Loucy (cell line): Measurements from ENCODE around the gene XDH.

Source experiments
- H2AFZ ChIP-seq: fragments of 200-600 bp; sonication (generic); 2 replicates; pipeline ENCODE4 v1.6.0; 2016; ENCODE audit warnings: antibody characterized with exemption, mild to moderate bottlenecking, low read length, moderate library complexity
- H3F3A ChIP-seq: fragments of 200-600 bp; 2 replicates; pipeline ENCODE4 v1.6.0; 2016; ENCODE audit warnings: antibody characterized with exemption, low read depth, mild to moderate bottlenecking
- H3K27me3 ChIP-seq: fragments of 200-600 bp; sonication (generic); 2 replicates; pipeline ENCODE4 v1.6.1; 2014; ENCODE audit warnings: low read length, mild to moderate bottlenecking; ENCODE audit not compliant: insufficient read depth, poor library complexity, severe bottlenecking
- H3K36me3 ChIP-seq: fragments of 200-600 bp; sonication (generic); 2 replicates; pipeline ENCODE4 v1.6.1; 2016; ENCODE audit warnings: low read length; ENCODE audit not compliant: insufficient read depth
- H3K4me1 ChIP-seq: fragments of 200-600 bp; sonication (generic); 2 replicates; pipeline ENCODE4 v1.5.1; 2014; ENCODE audit warnings: low read length, mild to moderate bottlenecking; ENCODE audit not compliant: insufficient read depth, poor library complexity, severe bottlenecking
- H3K4me2 ChIP-seq: fragments of 200-600 bp; sonication (generic); 2 replicates; pipeline ENCODE4 v1.6.0; 2014; ENCODE audit warnings: antibody characterized with exemption, low read length, low read depth, mild to moderate bottlenecking; ENCODE audit not compliant: poor library complexity, severe bottlenecking
- H3K4me3 ChIP-seq: fragments of 200-600 bp; sonication (generic); 2 replicates; pipeline ENCODE4 v1.5.1; 2014; ENCODE audit warnings: low read length, mild to moderate bottlenecking, mixed read lengths; ENCODE audit not compliant: poor library complexity, severe bottlenecking
- H3K79me2 ChIP-seq: fragments of 200-600 bp; sonication (generic); 2 replicates; pipeline ENCODE4 v1.6.1; 2014; ENCODE audit warnings: low read length; ENCODE audit not compliant: insufficient read depth
- H3K9ac ChIP-seq: fragments of 200-600 bp; sonication (generic); 2 replicates; pipeline ENCODE4 v1.6.0; 2014; ENCODE audit warnings: mild to moderate bottlenecking, low read depth, low read length, moderate library complexity; ENCODE audit not compliant: poor library complexity, severe bottlenecking
- H3K9me2 ChIP-seq: fragments of 200-600 bp; sonication (generic); replicated peaks from 2 replicates; pipeline ENCODE4 v1.6.1; 2016; ENCODE audit warnings: low read depth, low read length, mixed read lengths
- H3K9me3 ChIP-seq: fragments of 200-600 bp; sonication (generic); 2 replicates; pipeline ENCODE4 v1.6.1; 2014; ENCODE audit warnings: mild to moderate bottlenecking, antibody characterized with exemption, low read length, low read depth; ENCODE audit not compliant: insufficient read depth
- H4K20me1 ChIP-seq: fragments of 200-600 bp; sonication (generic); 2 replicates; pipeline ENCODE4 v1.6.0; 2014; ENCODE audit warnings: antibody characterized with exemption, low read length, mild to moderate bottlenecking; ENCODE audit not compliant: insufficient read depth, poor library complexity, severe bottlenecking
- CTCF ChIP-seq: fragments of 200-600 bp; sonication (generic); conservative IDR thresholded peaks from 2 replicates; pipeline ENCODE4 v1.5.1; 2014; ENCODE audit warnings: mild to moderate bottlenecking, antibody characterized with exemption, low read length
- EZH2phosphoT487 ChIP-seq: fragments of 200-600 bp; IDR thresholded peaks from 2 replicates; pipeline ENCODE4 v1.6.1; 2018; ENCODE audit warnings: antibody characterized with exemption, mild to moderate bottlenecking, moderate library complexity, borderline replicate concordance

XDH gene

GRCh38 chr2:31354837-31355236 is 59.7 kb downstream of the XDH start:
- Histone ChIP-seq H3K4me1 (no peaks in the 10 kb centered on the region), H3K36me3 (no peaks in the 10 kb centered on the region), H3K9me3 (no peaks in the 10 kb centered on the region), H3F3A (no peaks in the 10 kb centered on the region), H4K20me1 (no peaks in the 10 kb centered on the region), H2AFZ (peak overlapping the region; percentile 52; the same call in 1 of the 2 replicates), H3K27me3 (no peaks in the 10 kb centered on the region), H3K4me3 (peak overlapping the region; percentile 42), H3K9me2 (no peaks in the 10 kb centered on the region), H3K4me2 (peak overlapping the region; percentile 39), H3K79me2 (no peaks in the 10 kb centered on the region), H3K9ac (no peak overlapping the region)
- TF ChIP-seq CTCF: peak; percentile 69
- TF ChIP-seq EZH2phosphoT487: no peak

- no peaks in the 10 kb centered on the region for H3F3A ChIP-seq
- H3K4me3 ChIP-seq: no peak overlapping the region
- no peaks in the 10 kb centered on the region for H3K9me3 ChIP-seq
- H3K9ac ChIP-seq: no peak overlapping the region
- H4K20me1 ChIP-seq: no peaks in the 10 kb centered on the region
- H3K4me2 ChIP-seq: no peak overlapping the region
- H3K9me2 ChIP-seq: no peaks in the 10 kb centered on the region
- TF ChIP-seq EZH2phosphoT487 (no peak), CTCF (no peak)
- no peak overlapping the region for H2AFZ ChIP-seq
- no peaks in the 10 kb centered on the region for H3K79me2 ChIP-seq
- no peaks in the 10 kb centered on the region for H3K27me3 ChIP-seq
- H3K4me1 ChIP-seq: no peaks in the 10 kb centered on the region
- H3K36me3 ChIP-seq: no peaks in the 10 kb centered on the region
Measured at GRCh38 chr2:31353179-31353578, 61.4 kb downstream of the XDH start.

GRCh38 chr2:31349684-31350083 is 64.9 kb downstream of the XDH start:
- no peak overlapping the region for H3K4me2 ChIP-seq
- no peaks in the 10 kb centered on the region for H3K27me3 ChIP-seq
- H3K36me3 ChIP-seq: no peaks in the 10 kb centered on the region
- TF ChIP-seq CTCF (no peak), EZH2phosphoT487 (no peak)
- no peak overlapping the region for H3K9ac ChIP-seq
- H3K79me2 ChIP-seq: no peaks in the 10 kb centered on the region
- H2AFZ ChIP-seq: no peak overlapping the region
- H3K4me1 ChIP-seq: no peaks in the 10 kb centered on the region
- H3F3A ChIP-seq: no peaks in the 10 kb centered on the region
- H3K9me3 ChIP-seq: no peaks in the 10 kb centered on the region
- H3K9me2 ChIP-seq: no peaks in the 10 kb centered on the region
- no peaks in the 10 kb centered on the region for H4K20me1 ChIP-seq
- H3K4me3 ChIP-seq: no peak overlapping the region
